Inflammatory macrophage (primary cell): ENCODE data around the gene ATF7IP.
A peak's percentile ranks its signal among the peaks of the same experiment; 100 is the strongest.

Source experiments
- DNase-seq, 2 donors: peaks; one replicate each; pipeline ENCODE4 v3.0.0-alpha.2; 2020 to 2022

ATF7IP gene

GRCh38 chr12:14418451-14418890 lies 53.0 kb downstream of the ATF7IP start:
- peak in 1 of 2 donors; percentile 35 for DNase-seq

DNA sequence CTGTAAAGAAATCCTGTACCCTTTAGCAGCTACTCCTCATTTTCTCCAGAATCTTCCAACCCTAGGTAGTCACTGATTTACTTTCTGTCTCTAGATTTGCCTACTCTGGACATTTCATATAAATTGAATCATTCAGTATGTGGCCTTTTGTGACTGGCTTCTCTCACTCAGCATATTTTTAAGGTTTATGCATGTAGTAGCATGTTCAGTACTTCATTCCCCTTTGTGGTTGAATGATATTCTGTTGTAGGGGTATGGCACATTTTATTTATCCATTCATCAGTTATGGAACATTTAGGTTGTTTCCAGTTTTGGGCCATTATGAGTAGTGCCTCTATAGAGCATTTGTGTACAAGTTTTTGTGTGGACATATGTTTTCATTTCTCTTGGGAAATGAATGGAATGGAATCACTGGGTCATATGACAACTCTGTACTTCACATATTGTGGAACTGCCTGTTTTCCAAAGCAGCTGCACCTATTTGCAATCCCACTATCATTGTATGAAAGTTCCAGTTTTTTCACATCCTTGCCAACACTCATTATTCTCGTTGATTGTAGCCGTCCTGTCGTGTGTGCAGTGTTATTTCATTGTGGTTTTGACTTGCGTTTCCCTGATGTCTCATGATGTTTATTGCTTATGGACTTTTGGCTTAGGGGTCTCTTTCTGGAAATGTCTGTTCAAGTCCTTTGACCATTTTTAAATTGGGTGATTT lies 57.2 kb downstream of the ATF7IP start:
- DNase-seq: no peak

DNA sequence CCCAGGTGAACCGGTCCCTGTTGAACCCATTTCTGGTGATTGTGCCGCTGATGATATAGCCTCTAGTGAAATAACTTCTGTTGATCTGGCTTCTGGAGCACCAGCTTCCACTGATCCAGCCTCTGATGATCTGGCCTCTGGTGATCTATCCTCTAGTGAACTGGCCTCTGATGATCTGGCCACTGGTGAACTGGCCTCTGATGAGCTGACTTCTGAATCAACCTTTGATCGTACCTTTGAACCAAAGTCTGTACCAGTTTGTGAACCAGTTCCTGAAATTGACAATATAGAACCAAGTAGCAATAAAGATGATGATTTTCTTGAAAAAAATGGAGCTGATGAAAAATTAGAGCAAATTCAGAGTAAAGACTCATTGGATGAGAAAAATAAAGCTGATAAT lies 59.1 kb downstream of the ATF7IP start:
- DNase-seq: no peak

DNA sequence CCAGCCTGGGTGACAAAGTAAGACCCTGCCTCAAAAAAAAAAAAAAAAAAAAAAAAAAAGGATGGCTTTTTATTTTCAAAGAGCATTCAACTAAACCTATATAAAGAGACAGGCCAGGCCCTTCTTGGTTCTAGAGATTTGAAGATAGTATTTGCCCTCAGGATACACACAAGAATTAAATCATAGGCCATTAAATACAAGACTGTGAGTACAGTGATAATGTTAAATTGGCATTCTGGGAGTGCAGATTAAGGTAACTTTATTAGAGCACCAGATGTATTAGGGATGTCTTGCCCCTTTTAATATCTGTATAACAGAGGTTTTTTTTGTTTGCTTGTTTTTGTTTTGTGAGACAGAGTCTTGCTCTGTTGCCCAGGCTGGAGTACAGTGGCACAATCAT lies 61.3 kb downstream of the ATF7IP start:
- no peak for DNase-seq

DNA sequence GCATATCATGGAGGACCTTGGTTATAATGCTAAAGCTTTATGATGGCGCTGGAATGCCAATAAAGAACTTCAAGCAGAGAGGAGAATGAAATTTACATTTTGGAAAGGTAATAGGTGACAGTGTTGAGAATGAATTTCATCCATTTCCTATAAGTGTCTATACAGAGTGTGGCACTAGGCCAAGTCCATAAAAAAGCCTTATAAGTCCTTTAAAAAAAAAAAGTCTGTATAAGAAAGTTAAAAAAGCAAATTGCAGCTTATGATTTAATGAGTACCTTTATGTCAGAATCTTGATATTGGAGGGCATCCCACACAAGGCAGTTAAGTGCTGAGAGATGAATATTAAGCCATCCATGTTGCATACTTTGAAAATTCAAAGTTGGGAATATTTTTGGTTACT lies 62.4 kb downstream of the ATF7IP start:
- DNase-seq: no peak

DNA sequence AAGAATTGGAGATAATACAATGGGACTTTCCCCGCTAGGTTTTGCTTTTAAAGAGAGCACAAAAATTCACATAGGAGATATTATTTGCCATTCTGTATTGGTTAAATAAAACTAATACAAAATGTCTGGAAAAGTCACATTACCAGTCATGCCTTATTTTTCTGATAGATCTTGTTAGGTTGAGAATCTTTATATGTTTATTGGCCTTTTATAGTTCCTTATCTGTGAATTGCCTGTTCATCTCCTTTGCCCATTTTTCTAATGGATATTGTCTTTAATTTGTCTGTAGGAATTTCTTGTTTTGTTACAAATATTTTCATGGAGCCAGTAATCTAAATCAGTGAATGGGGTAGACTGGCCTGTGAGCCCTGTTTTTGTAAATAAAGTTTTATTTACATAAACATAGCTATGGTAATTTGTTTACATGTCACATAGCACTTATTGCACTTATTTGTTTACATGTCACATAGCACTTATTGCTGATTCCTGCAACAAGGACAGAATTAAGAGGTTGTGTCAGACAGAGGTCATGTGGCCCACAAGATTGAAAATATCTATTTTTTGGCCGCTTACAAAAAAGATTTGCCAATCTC lies 65.0 kb downstream of the ATF7IP start:
- no peak for DNase-seq

DNA sequence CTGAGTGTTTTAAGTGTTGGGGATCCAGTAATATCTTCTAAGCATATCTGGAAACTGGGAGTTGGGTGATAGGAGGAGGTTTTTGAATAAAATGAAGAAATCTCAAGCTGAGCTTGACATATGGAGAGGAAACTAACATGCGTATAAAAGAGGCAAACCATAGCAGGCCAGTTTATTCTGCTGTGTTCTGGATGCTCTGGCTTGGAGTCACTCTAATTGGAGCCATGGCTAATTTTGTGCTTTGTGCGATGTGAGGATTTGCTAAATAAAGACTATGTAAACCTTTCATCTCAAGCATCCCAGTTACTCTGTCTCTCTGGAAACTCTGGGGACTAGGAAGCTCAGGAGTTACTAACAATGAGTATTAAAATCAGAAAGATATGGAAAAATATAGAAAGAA lies 66.5 kb downstream of the ATF7IP start:
- DNase-seq: no peak

- no peak for DNase-seq
Measured at GRCh38 chr12:14435627-14436026, 70.1 kb downstream of the ATF7IP start.

- DNase-seq: peak; percentile 69 to 78
Measured at GRCh38 chr12:14442221-14442881, 76.9 kb downstream of the ATF7IP start.

DNA sequence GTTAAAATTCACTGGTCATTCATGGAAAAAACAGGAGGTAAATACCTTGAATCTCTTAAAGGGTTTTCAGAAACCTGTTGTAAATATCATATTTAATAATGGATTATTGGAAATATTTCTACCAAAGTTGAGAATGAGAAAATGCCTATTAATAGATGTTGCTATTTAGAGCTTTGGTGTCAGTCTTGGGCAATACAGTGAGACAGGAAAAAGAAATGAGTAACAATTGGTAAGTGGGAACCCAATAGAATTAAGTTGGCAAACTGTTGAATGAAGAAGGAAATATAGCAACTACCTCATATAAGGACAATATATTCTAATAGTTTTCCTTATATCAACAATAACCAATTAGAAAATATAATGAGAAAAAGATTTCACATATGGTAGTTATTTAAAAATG lies 78.0 kb downstream of the ATF7IP start:
- peak; percentile 21 to 62 for DNase-seq

GRCh38 chr12:14450479-14450878 lies 85.0 kb downstream of the ATF7IP start:
- DNase-seq: no peak

DNA sequence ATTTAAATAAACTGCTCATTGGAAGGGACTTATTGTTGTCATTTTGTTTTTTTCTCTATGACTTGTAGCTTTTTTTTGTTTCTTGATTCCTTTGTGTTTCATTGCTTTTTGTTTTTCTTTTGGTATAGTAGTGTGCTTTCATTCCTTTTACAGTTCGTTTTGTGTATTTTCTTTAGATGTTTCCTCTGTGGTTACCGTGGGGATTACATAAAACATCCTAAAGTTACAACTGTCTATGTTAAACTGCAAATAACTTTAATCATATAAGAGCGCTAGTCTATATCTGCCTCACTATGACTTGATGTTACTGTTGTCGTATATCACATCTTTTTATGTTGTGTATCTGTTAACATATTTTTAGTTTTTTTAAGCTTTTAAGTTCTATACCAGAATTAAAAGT lies 86.9 kb downstream of the ATF7IP start:
- no peak for DNase-seq

GRCh38 chr12:14452865-14453264 lies 87.4 kb downstream of the ATF7IP start:
- DNase-seq: no peak

DNA sequence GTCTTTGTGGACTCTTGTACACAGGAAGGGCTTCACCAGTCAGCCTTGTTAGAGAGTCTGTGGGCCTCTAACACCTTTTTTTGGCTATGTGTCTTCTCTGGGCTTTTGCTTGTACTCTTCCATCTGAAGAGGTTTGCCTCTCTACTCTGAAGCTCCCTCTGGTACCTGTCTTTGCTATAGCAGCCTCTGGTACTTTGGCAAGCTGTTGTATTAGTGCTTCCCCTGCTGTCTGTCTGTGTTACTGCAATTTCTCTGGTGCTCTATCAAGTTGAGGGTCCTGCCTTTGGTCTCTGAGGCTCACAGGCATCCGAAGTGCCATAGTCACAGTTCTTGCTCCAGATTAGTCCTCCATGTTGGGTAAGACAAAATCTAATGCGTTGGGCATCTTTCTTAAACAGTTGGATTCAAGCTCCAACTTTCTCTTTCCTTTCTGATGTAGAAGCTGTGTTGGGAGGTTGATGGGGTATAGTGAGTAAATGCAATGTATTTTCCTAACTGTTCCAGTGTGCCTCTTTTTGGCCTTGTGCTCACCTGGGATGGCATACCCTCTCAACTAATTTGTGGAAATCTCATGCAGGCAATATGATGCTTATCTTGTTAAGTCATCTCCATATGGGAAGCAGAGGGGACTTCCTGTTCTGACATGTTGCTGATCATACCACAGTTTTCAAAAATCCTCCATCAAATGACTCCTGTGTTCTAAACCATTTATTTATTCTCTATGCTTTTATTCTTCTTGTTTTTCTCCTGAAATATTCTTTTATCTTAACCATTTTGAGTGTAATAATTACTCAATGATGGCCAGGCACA lies 88.8 kb downstream of the ATF7IP start:
- peak; percentile 40 for DNase-seq

DNA sequence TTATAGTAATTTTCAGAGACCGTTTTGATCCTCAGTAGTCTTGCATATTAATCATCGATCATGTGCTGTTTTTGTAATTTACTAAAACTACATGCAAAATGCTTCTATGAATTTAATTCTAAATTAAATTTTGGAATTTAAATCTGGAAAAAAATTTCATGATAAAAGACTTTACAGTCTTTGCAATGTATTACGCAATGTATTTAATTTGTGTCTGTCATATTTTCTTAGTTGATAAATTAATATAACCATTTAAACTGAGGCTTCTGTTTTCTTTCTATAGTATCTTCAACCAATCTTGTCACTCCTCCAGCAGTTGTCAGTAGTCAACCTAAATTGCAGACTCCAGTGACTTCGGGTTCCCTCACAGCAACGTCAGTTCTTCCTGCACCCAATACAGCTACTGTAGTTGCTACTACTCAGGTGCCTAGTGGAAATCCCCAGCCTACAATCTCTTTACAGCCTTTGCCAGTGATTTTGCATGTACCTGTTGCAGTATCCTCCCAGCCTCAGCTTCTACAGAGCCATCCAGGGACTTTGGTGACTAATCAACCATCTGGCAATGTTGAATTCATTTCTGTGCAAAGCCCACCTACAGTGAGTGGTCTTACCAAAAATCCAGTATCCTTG lies 94.8 kb downstream of the ATF7IP start:
- no peak for DNase-seq

DNA sequence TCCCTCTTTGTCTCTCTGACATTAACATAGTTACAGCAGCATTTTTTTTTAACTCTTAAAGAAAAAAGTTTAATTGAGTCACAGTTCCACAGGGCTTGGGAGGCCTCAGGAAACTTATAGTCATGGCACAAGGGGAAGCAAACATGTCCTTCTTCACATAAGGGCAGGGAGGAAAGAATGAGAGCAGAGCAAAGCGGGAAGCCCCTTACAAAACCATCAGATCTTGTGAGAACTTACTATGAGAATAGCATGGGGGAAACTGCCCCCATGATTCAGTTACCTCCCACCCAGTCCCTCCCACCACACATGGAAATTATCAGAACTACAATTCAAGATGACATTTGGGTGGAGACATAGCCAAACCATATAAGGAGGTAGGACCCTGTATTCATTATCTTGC lies 106.0 kb downstream of the ATF7IP start:
- no peak for DNase-seq

DNA sequence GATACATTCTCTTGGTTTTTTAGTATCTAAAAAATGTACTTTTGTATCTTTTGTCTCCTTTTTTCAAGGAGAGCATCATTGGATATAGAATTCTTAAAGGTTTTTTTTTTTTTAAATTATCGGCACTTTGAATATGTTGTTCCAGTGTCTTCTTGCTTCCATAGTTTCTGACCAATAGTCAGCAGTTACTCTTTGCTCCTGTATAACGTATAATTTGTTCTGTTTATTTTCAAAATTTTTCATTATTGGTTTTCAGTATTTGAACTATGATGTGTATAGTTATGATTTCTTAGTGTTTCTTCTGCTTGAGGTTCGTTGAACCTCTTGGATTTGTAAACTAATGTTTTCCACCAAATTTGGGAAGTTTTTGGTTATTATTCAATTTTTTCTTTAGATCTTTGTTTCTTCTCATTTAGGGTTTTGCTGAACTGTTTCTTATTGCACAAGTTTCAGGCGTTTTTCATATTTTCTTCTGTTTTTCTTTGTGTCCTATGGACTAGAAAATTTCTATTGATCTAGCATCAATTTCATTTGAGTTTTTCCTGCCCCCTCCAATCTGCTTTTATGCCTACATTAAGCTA lies 108.3 kb downstream of the ATF7IP start:
- no peak for DNase-seq

DNA sequence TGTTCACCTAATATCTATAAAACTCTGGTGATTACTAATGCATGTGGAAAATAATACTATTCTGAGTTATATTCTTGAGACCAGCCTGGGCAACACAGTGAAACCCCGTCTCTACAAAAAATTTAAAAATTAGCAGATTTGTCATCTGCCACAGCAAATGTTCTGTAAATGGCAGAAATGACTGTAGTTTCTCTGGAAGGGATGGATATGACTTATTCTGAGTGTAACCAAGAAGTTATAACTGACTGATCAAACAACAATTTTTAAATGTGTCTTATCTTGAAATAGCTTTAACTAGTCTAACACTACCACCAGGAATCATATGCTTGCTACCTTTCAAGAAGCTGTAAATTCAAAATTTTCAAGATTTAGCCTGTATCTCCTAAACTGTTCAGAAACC lies 113.5 kb downstream of the ATF7IP start:
- DNase-seq: no peak

GRCh38 chr12:14481201-14481600 lies 115.7 kb downstream of the ATF7IP start:
- DNase-seq: no peak

DNA sequence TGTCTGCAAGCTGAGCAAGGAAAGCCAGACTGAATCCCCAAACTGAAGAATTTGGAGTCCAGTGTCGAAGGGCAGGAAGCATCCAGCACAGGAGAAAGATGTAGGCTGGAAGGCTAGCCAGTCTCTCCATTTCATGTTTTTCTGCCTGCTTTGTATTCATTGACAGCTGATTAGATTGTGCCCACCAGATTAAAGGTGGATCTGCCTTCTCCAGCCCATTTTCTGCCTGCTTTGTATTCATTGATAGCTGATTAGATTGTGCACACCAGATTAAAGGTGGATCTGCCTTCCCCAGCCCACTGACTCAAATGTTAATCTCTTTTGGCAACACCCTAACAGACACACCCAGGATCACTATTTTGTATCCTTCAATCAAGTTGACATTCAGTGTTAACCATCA lies 116.9 kb downstream of the ATF7IP start:
- no peak for DNase-seq

DNA sequence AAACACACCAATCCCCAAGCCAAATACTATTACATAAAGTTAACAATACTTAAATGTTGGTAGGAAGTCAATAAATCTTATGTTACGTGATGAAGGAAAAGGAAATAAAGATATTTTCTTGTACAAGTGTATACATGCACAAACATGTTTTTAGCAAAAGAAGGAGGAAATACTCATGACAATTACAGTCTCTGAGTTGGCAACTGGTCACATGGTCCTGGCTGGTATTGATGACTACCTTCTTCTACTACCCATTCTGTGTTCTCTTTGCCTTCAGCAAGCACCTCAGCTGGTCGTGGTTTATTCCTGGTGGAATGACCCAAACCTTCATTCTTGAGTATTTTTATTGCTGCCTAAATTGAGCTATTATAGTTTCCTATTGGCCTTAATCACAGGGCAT lies 117.4 kb downstream of the ATF7IP start:
- no peak for DNase-seq

- DNase-seq: no peak
Measured at GRCh38 chr12:14495326-14495725, 129.8 kb downstream of the ATF7IP start.
